CD4-positive, CD25-positive, alpha-beta regulatory T cell (primary cell): ENCODE measurements around the gene DUSP28. TPM values are rescaled to one million over a fixed set of nuclear protein-coding genes. Genes with fewer than 3 reads are reported as not detected.

ENCODE experiments used
- ATAC-seq, 2 donors: fragments of 150-1000 bp; cut with Tn5 transposase; one replicate each; pipeline ENCODE4 v1.10.0; 2021; ENCODE audit warnings: low read depth in 2 of 2, moderate number of reproducible peaks in 2 of 2, moderate library complexity in 1 of 2
- DNase-seq, 3 donors: peaks; one replicate each; pipeline versions ENCODE4 v3.0.0 to v3.0.0-alpha.2; 2012 to 2022; ENCODE audit warnings: mixed read lengths in 1 of 3
- H3K27ac ChIP-seq: one replicate; pipeline ENCODE4 v1.7.0; 2013; ENCODE audit warnings: mild to moderate bottlenecking, low read length; ENCODE audit not compliant: insufficient read depth, poor library complexity, severe bottlenecking
- H3K27me3 ChIP-seq: one replicate; pipeline ENCODE4 v1.7.0; 2013; ENCODE audit warnings: low read length; ENCODE audit not compliant: control insufficient read depth, insufficient read depth
- H3K36me3 ChIP-seq: one replicate; pipeline ENCODE4 v1.7.0; 2013; ENCODE audit warnings: mild to moderate bottlenecking, low read length, moderate library complexity; ENCODE audit not compliant: control insufficient read depth, insufficient read depth
- H3K4me1 ChIP-seq: 2 replicates; pipeline ENCODE4 v1.7.0; 2013; ENCODE audit warnings: mild to moderate bottlenecking, low read length; ENCODE audit not compliant: insufficient read depth, control insufficient read depth, poor library complexity, severe bottlenecking
- H3K4me3 ChIP-seq: one replicate; pipeline ENCODE4 v1.7.0; 2013; ENCODE audit warnings: low read depth, mild to moderate bottlenecking, low read length, moderate library complexity
- H3K9me3 ChIP-seq, 2 experiments: 1 replicate in 1 of 2; 2 replicates in 1 of 2; pipeline ENCODE4 v1.7.0; 2013; ENCODE audit warnings: low read length in 2 of 2, mild to moderate bottlenecking in 1 of 2, moderate library complexity in 1 of 2; ENCODE audit not compliant: control insufficient read depth in 2 of 2
- H3K27ac Mint-ChIP-seq, 3 donors: one replicate each; pipeline ENCODE4 v1.8.0; 2020 to 2022; ENCODE audit warnings: mild to moderate bottlenecking in 3 of 3, mixed read lengths in 3 of 3, moderate library complexity in 2 of 3
- H3K27me3 Mint-ChIP-seq: one replicate; pipeline ENCODE4 v1.8.0; 2022; ENCODE audit warnings: mild to moderate bottlenecking, mixed read lengths
- H3K36me3 Mint-ChIP-seq: one replicate; pipeline ENCODE4 v1.8.0; 2020; ENCODE audit warnings: mixed read lengths
- H3K4me1 Mint-ChIP-seq, 4 donors: one replicate each; pipeline ENCODE4 v1.8.0; 2020 to 2022; ENCODE audit warnings: mixed read lengths in 4 of 4, mild to moderate bottlenecking in 1 of 4
- H3K4me3 Mint-ChIP-seq, 4 donors: one replicate each; pipeline ENCODE4 v1.8.0; 2020 to 2022; ENCODE audit warnings: mild to moderate bottlenecking in 4 of 4, mixed read lengths in 4 of 4, moderate library complexity in 3 of 4
- H3K9me3 Mint-ChIP-seq, 7 donors: one replicate each; pipeline ENCODE4 v1.8.0; 2020 to 2022; ENCODE audit warnings: mixed read lengths in 7 of 7, mild to moderate bottlenecking in 3 of 7, moderate library complexity in 2 of 7
- polyA plus RNA-seq, 4 donors: library from polyadenylated mRNA; unstranded; fragments of 300-500 nt; fragmentation: Illumina TruSeq; gene quantifications; one replicate each; pipeline ENCODE4 v1.2.3, GENCODE V29; 2021
- total RNA-seq: library from RNA; stranded (reverse); gene quantifications from one replicate; pipeline ENCODE4 v1.2.3, GENCODE V29; 2022

Gene DUSP28
- total and polyA plus RNA-seq, 5 donors from 2014 or later: 8.3 to 27.2 (median 17.4) TPM

DNA sequence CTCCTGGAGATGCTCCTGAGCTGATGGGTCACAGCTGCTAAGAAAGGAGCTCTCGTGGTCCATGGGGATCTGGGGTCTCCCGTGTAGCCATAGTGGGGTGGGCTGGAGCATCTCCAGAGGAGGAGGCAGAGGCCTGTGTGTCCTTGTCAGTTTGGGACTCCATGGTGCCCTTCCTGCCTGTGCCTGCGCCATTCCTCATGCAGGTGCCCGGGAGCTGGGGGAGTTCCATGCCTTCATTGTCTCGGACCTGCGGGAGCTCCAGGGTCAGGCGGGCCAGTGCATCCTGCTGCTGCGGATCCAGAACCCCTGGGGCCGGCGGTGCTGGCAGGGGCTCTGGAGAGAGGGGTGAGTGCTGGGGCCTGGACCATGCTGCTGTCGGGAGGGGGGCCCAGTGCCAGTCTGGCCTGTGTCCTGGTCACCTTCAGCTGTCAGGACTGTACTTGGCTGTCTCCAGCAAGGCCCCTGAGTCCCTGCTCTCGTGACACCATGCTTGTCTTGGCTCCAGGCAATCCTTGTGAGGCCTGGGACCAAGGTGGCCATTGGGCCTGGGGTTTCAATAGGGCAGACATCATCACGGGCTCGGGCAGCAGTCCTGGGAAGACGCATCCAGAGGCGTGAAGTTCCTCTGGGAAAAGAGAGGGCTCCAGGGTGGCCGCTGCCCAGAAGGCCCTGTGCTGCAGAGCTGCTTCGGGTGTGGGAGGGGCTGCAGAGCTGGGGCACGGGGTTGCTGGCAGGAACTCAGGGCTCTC, 33.7 kb downstream of the DUSP28 start:
- Mint-ChIP-seq H3K9me3 (no peaks in the 10 kb centered on the region), H3K36me3 (no peaks in the 10 kb centered on the region), H3K4me3 (no peak overlapping the region), H3K27ac (no peak overlapping the region), H3K27me3 (no peaks in the 10 kb centered on the region), H3K4me1 (peaks cover 0 to 13% (median 3%) of the 10 kb centered on the region in 4 donors)
- Histone ChIP-seq H3K4me3 (no peak overlapping the region), H3K4me1 (peaks cover 1% of the 10 kb centered on the region), H3K27me3 (no peaks in the 10 kb centered on the region), H3K9me3 (no peaks in the 10 kb centered on the region), H3K27ac (no peak overlapping the region), H3K36me3 (peaks cover 48% of the 10 kb centered on the region)
- DNase-seq: no peak
- ATAC-seq: no peak

- Histone ChIP-seq H3K9me3 (no peaks in the 10 kb centered on the region), H3K27ac (no peak overlapping the region), H3K4me3 (no peak overlapping the region), H3K27me3 (no peaks in the 10 kb centered on the region), H3K36me3 (peaks cover 49% of the 10 kb centered on the region), H3K4me1 (no peaks in the 10 kb centered on the region)
- Mint-ChIP-seq H3K4me1 (peaks cover 0 to 6% (median 0%) of the 10 kb centered on the region in 4 donors), H3K27ac (no peak overlapping the region), H3K36me3 (peaks cover 2% of the 10 kb centered on the region), H3K9me3 (no peaks in the 10 kb centered on the region), H3K4me3 (no peak overlapping the region), H3K27me3 (no peaks in the 10 kb centered on the region)
- ATAC-seq: no peak
- DNase-seq: no peak
Measured at GRCh38 chr2:240594511-240595380, 34.6 kb downstream of the DUSP28 start.

GRCh38 chr2:240595381-240596079, 35.4 kb downstream of the DUSP28 start:
- ATAC-seq: no peak
- Histone ChIP-seq H3K36me3 (peaks cover 49% of the 10 kb centered on the region), H3K4me3 (no peak overlapping the region), H3K9me3 (no peaks in the 10 kb centered on the region), H3K27me3 (no peaks in the 10 kb centered on the region), H3K27ac (no peak overlapping the region), H3K4me1 (no peaks in the 10 kb centered on the region)
- Mint-ChIP-seq H3K36me3 (peaks cover 6% of the 10 kb centered on the region), H3K27ac (no peak overlapping the region), H3K9me3 (no peaks in the 10 kb centered on the region), H3K4me3 (no peak overlapping the region), H3K4me1 (peaks cover 0 to 6% (median 0%) of the 10 kb centered on the region in 4 donors), H3K27me3 (no peaks in the 10 kb centered on the region)
- peak in 2 of 3 donors; percentile 14 to 28 for DNase-seq

DNA sequence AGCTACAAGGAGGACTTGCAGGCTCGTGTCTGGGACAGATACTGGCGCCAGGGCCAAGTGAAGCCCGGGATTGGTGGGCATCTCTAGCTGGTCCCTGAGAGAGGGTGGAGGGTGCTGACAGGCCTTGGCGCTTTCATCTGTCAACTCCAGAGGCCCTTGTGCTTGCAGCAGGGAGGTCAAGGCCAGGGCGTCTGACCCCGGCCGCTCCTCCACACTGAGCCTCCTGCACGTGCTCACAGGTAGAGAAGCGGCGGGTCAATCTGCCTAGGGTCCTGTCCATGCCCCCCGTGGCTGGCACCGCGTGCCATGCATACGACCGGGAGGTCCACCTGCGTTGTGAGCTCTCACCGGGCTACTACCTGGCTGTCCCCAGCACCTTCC, 35.9 kb downstream of the DUSP28 start:
- peaks cover 46% of the 10 kb centered on the region for H3K36me3 ChIP-seq
- ATAC-seq (no peak), DNase-seq (no peak)
- no peaks in the 10 kb centered on the region for H3K9me3 Mint-ChIP-seq
- peaks cover 0 to 3% (median 0%) of the 10 kb centered on the region in 4 donors for H3K4me1 Mint-ChIP-seq
- H3K27me3 Mint-ChIP-seq: no peaks in the 10 kb centered on the region
- no peak overlapping the region for H3K4me3 ChIP-seq
- no peaks in the 10 kb centered on the region for H3K9me3 ChIP-seq
- H3K36me3 Mint-ChIP-seq: peaks cover 6% of the 10 kb centered on the region
- H3K4me3 Mint-ChIP-seq: no peak overlapping the region
- no peak overlapping the region for H3K27ac Mint-ChIP-seq
- no peak overlapping the region for H3K27ac ChIP-seq
- no peaks in the 10 kb centered on the region for H3K27me3 ChIP-seq
- no peaks in the 10 kb centered on the region for H3K4me1 ChIP-seq

GRCh38 chr2:240596491-240596931, 36.4 kb downstream of the DUSP28 start:
- Histone ChIP-seq H3K4me1 (no peaks in the 10 kb centered on the region), H3K27me3 (no peaks in the 10 kb centered on the region), H3K4me3 (no peak overlapping the region), H3K9me3 (no peaks in the 10 kb centered on the region), H3K27ac (no peak overlapping the region), H3K36me3 (peaks cover 42% of the 10 kb centered on the region)
- Mint-ChIP-seq H3K27ac (no peak overlapping the region), H3K4me1 (peaks cover 0 to 3% (median 0%) of the 10 kb centered on the region in 4 donors), H3K4me3 (no peak overlapping the region), H3K27me3 (no peaks in the 10 kb centered on the region), H3K9me3 (no peaks in the 10 kb centered on the region), H3K36me3 (peaks cover 7% of the 10 kb centered on the region)
- DNase-seq: no peak
- no peak for ATAC-seq

GRCh38 chr2:240597054-240597418, 36.9 kb downstream of the DUSP28 start:
- H3K27me3 ChIP-seq: no peaks in the 10 kb centered on the region
- Mint-ChIP-seq H3K27ac (no peak overlapping the region), H3K9me3 (no peaks in the 10 kb centered on the region), H3K4me1 (peaks cover 0 to 3% (median 0%) of the 10 kb centered on the region in 4 donors), H3K36me3 (peaks cover 9% of the 10 kb centered on the region), H3K27me3 (no peaks in the 10 kb centered on the region), H3K4me3 (no peak overlapping the region)
- H3K9me3 ChIP-seq: no peaks in the 10 kb centered on the region
- no peak for ATAC-seq
- no peak overlapping the region for H3K27ac ChIP-seq
- no peaks in the 10 kb centered on the region for H3K4me1 ChIP-seq
- H3K36me3 ChIP-seq: peaks cover 37% of the 10 kb centered on the region
- H3K4me3 ChIP-seq: no peak overlapping the region
- no peak for DNase-seq

DNA sequence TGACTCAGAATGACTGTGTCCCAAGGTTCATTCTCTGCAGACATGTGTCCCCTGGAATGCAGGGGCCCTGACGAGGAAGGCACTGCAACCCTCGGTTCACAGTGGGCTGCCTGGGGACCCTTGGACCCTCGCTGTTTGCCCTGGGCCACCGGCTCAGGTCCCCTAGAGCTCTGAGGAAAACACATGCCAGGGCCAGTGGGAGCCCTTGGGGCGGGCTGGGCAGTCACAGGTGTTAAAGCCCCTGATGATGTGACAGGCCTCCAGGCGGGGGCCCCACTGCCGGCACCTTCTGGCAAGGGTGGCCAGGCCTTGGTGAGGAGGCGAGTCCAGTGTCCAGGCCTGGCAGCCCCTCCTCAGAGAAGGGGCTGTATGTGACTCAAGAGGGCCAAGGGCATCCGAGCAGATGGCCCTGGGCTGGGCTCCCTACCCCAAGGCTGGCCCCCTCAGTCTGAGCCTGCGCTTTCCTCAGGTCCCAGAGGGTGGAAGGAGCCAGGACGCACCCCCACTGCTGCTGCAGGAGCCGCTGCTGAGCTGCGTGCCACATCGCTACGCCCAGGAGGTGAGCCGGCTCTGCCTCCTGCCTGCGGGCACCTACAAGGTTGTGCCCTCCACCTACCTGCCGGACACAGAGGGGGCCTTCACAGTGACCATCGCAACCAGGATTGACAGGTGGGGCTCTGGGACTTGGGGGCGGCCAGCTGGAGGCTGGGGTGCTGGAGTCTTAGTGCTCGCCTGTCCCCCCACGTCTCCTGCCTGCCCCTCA, 37.4 kb downstream of the DUSP28 start:
- H3K4me3 ChIP-seq: no peak overlapping the region
- H3K4me1 Mint-ChIP-seq: peaks cover 0 to under 1% (median 0%) of the 10 kb centered on the region in 4 donors
- H3K9me3 Mint-ChIP-seq: no peaks in the 10 kb centered on the region
- no peak overlapping the region for H3K27ac Mint-ChIP-seq
- no peak for ATAC-seq
- peaks cover 9% of the 10 kb centered on the region for H3K36me3 Mint-ChIP-seq
- no peak overlapping the region for H3K4me3 Mint-ChIP-seq
- no peak overlapping the region for H3K27ac ChIP-seq
- H3K36me3 ChIP-seq: peaks cover 31% of the 10 kb centered on the region
- H3K27me3 ChIP-seq: no peaks in the 10 kb centered on the region
- no peaks in the 10 kb centered on the region for H3K4me1 ChIP-seq
- DNase-seq: no peak
- H3K9me3 ChIP-seq: no peaks in the 10 kb centered on the region
- H3K27me3 Mint-ChIP-seq: no peaks in the 10 kb centered on the region
